NT2/D1 (cell line): Measurements from ENCODE around the gene CALD1.

Experiments used
- SUZ12 ChIP-seq: IDR thresholded peaks from 2 replicates; pipeline ENCODE4 v1.6.1; 2011; ENCODE audit not compliant: insufficient read length, insufficient read depth; ENCODE audit errors: extremely low read depth
- YY1 ChIP-seq: IDR thresholded peaks from 2 replicates; pipeline ENCODE4 v1.6.1; 2011; ENCODE audit not compliant: insufficient read length, insufficient read depth
- ZNF274 ChIP-seq: IDR thresholded peaks from 2 replicates; pipeline ENCODE4 v1.6.1; 2011; ENCODE audit warnings: mild to moderate bottlenecking, low read depth, low read length

- no peak for TF ChIP-seq ZNF274
- no peak for TF ChIP-seq YY1
- no peak for TF ChIP-seq SUZ12
These were observed 39.1 kb upstream of the CALD1 start for GRCh38 chr7:134740376-134740775.
